Right cardiac atrium (tissue), 5 donors: Measurements from ENCODE around the gene EHBP1. TPM values are rescaled to one million over a fixed set of nuclear protein-coding genes. Genes with fewer than 3 reads are reported as not detected.

Experiments used
- ATAC-seq, 2 donors: fragments of 200-7000 bp; cut with Tn5 transposase; one replicate each; pipeline versions ENCODE4 v1.8.0 to v1.9.1; 2020; ENCODE audit warnings: moderate library complexity in 2 of 2, mild to moderate bottlenecking in 1 of 2
- DNase-seq, 3 donors: peaks; one replicate each; pipeline ENCODE4 v3.0.0-alpha.2; 2020
- H3K27ac ChIP-seq: one replicate; pipeline ENCODE4 v1.5.1; 2013; ENCODE audit warnings: mild to moderate bottlenecking, low read length, control low read depth, moderate library complexity
- H3K27me3 ChIP-seq: one replicate; pipeline ENCODE4 v1.6.1; 2013; ENCODE audit not compliant: control insufficient read depth, insufficient read depth
- H3K4me1 ChIP-seq: one replicate; pipeline ENCODE4 v1.6.1; 2013; ENCODE audit warnings: low read length; ENCODE audit not compliant: control insufficient read depth, insufficient read depth
- H3K4me3 ChIP-seq: one replicate; pipeline ENCODE4 v1.5.1; 2013; ENCODE audit warnings: low read length, control low read depth
- H3K9me3 ChIP-seq: one replicate; pipeline ENCODE4 v1.6.1; 2013; ENCODE audit warnings: low read length; ENCODE audit not compliant: control insufficient read depth
- WGBS: extraction: QIAGEN DNeasy Blood & Tissue Kit; methylation state at CpG from one replicate; pipeline ENCODE4 v1.1.7; 2013; 5-methylcytosine and 5-hydroxymethylcytosine counted together
- intact Hi-C, 4 donors: fragments of 100-400 bp; cut with DNase I; formaldehyde crosslinking; loops; one replicate each; pipeline versions ENCODE4 v1.11.0 to v1.14.0; 2022 to 2023
- polyA plus RNA-seq: library from polyadenylated mRNA; stranded (reverse); fragments of 200-250 nt; gene quantifications from one replicate; pipeline ENCODE4 v1.2.3, GENCODE V29; 2013
- total RNA-seq, 4 donors: library from RNA; stranded (reverse); fragmentation: NEBNext Ultra II Directional; extraction: Animal tissue kit (Norgen Biotek cat#: 25700); gene quantifications; one replicate each; pipeline ENCODE4 v1.2.1, GENCODE V29; 2021
- donor health status: healthy with polysubstance abuse.
- donor health status: DM: no; HTN: yes; CAD: no.
- donor health status: DM: no; HTN: no; CAD: no.
- donor health status: DM: no; HTN: yes; CAD: no; lungs with severe emphysema.
- donor health status: DM: yes; HTN: yes; CAD: no.

Gene EHBP1
- total and polyA plus RNA-seq, 5 donors: 13.5 to 37.5 (median 33.2) TPM

GRCh38 chr2:62934517-62934916 is 229.0 kb downstream of the EHBP1 start:
- DNase-seq: no peak
- intact Hi-C loops: no loop called here
- H3K4me1 ChIP-seq: no peaks in the 10 kb centered on the region
- H3K4me3 ChIP-seq: no peak overlapping the region
- 75% methylated on average over 2 of the region's 2 CpGs for WGBS
- no peaks in the 10 kb centered on the region for H3K27me3 ChIP-seq
- no peak overlapping the region for H3K27ac ChIP-seq
- no peak for ATAC-seq
- H3K9me3 ChIP-seq: no peaks in the 10 kb centered on the region

- no peaks in the 10 kb centered on the region for H3K4me1 ChIP-seq
- no peaks in the 10 kb centered on the region for H3K9me3 ChIP-seq
- no peaks in the 10 kb centered on the region for H3K27me3 ChIP-seq
- WGBS: 62% methylated on average over 1 of the region's 1 CpG
- H3K27ac ChIP-seq: no peak overlapping the region
- ATAC-seq (no peak), DNase-seq (no peak)
- H3K4me3 ChIP-seq: no peak overlapping the region
- intact Hi-C loops: no loop called here
Observed at GRCh38 chr2:62938126-62938525, 232.6 kb downstream of the EHBP1 start.

GRCh38 chr2:62939735-62940491 is 234.4 kb downstream of the EHBP1 start:
- intact Hi-C loops: no loop called here
- no peaks in the 10 kb centered on the region for H3K27me3 ChIP-seq
- ATAC-seq (no peak), DNase-seq (no peak)
- no peak overlapping the region for H3K4me3 ChIP-seq
- WGBS: 96% methylated on average over 5 of the region's 5 CpGs
- H3K4me1 ChIP-seq: no peaks in the 10 kb centered on the region
- no peak overlapping the region for H3K27ac ChIP-seq
- H3K9me3 ChIP-seq: no peaks in the 10 kb centered on the region

- ATAC-seq (no peak), DNase-seq (no peak)
- Histone ChIP-seq H3K27ac (no peak overlapping the region), H3K27me3 (no peaks in the 10 kb centered on the region), H3K4me1 (no peaks in the 10 kb centered on the region), H3K9me3 (no peaks in the 10 kb centered on the region), H3K4me3 (no peak overlapping the region)
- WGBS: 93% methylated on average over 2 of the region's 2 CpGs
- intact Hi-C loops: no loop called here
Observed at GRCh38 chr2:62940697-62941096, 235.2 kb downstream of the EHBP1 start.

GRCh38 chr2:62941413-62941812 is 235.9 kb downstream of the EHBP1 start:
- no peak for DNase-seq
- no peak for ATAC-seq
- Histone ChIP-seq H3K9me3 (no peaks in the 10 kb centered on the region), H3K27me3 (no peaks in the 10 kb centered on the region), H3K27ac (no peak overlapping the region), H3K4me1 (no peaks in the 10 kb centered on the region), H3K4me3 (no peak overlapping the region)
- 95% methylated on average over 2 of the region's 2 CpGs for WGBS
- intact Hi-C loops: no loop called here

GRCh38 chr2:62944362-62944761 is 238.8 kb downstream of the EHBP1 start:
- 98% methylated on average over 2 of the region's 2 CpGs for WGBS
- Histone ChIP-seq H3K9me3 (no peaks in the 10 kb centered on the region), H3K4me1 (no peaks in the 10 kb centered on the region), H3K27ac (no peak overlapping the region), H3K27me3 (no peaks in the 10 kb centered on the region), H3K4me3 (no peak overlapping the region)
- ATAC-seq (no peak), DNase-seq (no peak)
- intact Hi-C loops: no loop called here

- DNase-seq: no peak
- Histone ChIP-seq H3K4me3 (no peak overlapping the region), H3K27me3 (no peaks in the 10 kb centered on the region), H3K27ac (no peak overlapping the region), H3K9me3 (no peaks in the 10 kb centered on the region), H3K4me1 (no peaks in the 10 kb centered on the region)
- no peak for ATAC-seq
- WGBS: 87% methylated on average over 1 of the region's 1 CpG
- intact Hi-C loops: no loop called here
Observed at GRCh38 chr2:62947403-62947802, 241.9 kb downstream of the EHBP1 start.

GRCh38 chr2:62956651-62957050 is 251.1 kb downstream of the EHBP1 start:
- H3K4me1 ChIP-seq: no peaks in the 10 kb centered on the region
- no peak overlapping the region for H3K27ac ChIP-seq
- intact Hi-C loops: no loop called here
- WGBS: 73% methylated on average over 2 of the region's 2 CpGs
- H3K9me3 ChIP-seq: no peaks in the 10 kb centered on the region
- no peak overlapping the region for H3K4me3 ChIP-seq
- ATAC-seq (no peak), DNase-seq (no peak)
- no peaks in the 10 kb centered on the region for H3K27me3 ChIP-seq

- no peak for DNase-seq
- WGBS: 98% methylated on average over 3 of the region's 3 CpGs
- H3K27me3 ChIP-seq: no peaks in the 10 kb centered on the region
Observed at GRCh38 chr2:62958206-62958605, 252.7 kb downstream of the EHBP1 start.

GRCh38 chr2:62964050-62964449 is 258.5 kb downstream of the EHBP1 start:
- no peak for DNase-seq
- Histone ChIP-seq H3K4me3 (no peak overlapping the region), H3K9me3 (no peaks in the 10 kb centered on the region), H3K27ac (no peak overlapping the region), H3K4me1 (no peaks in the 10 kb centered on the region), H3K27me3 (no peaks in the 10 kb centered on the region)
- ATAC-seq: no peak
- WGBS: 93% methylated on average over 2 of the region's 2 CpGs
- intact Hi-C loops: no loop called here

More at GRCh38 chr2:62958206-62958605, 252.7 kb downstream of the EHBP1 start:
- no peaks in the 10 kb centered on the region for H3K4me1 ChIP-seq
- no peak overlapping the region for H3K4me3 ChIP-seq
- no peak for ATAC-seq
- intact Hi-C loops: no loop called here
- H3K27ac ChIP-seq: no peak overlapping the region
- no peaks in the 10 kb centered on the region for H3K9me3 ChIP-seq

GRCh38 chr2:62964671-62965070 is 259.2 kb downstream of the EHBP1 start:
- Histone ChIP-seq H3K27ac (no peak overlapping the region), H3K4me3 (no peak overlapping the region), H3K27me3 (no peaks in the 10 kb centered on the region), H3K4me1 (no peaks in the 10 kb centered on the region), H3K9me3 (no peaks in the 10 kb centered on the region)
- 92% methylated on average over 7 of the region's 7 CpGs for whole genome bisulfite sequencing
- ATAC-seq (no peak), DNase-seq (no peak)
- intact Hi-C loops: no loop called here

- no peak overlapping the region for H3K27ac ChIP-seq
- no peak overlapping the region for H3K4me3 ChIP-seq
- H3K9me3 ChIP-seq: no peaks in the 10 kb centered on the region
- no peaks in the 10 kb centered on the region for H3K27me3 ChIP-seq
- intact Hi-C loops: no loop called here
- 95% methylated on average over 6 of the region's 6 CpGs for WGBS
- ATAC-seq (no peak), DNase-seq (no peak)
- H3K4me1 ChIP-seq: no peaks in the 10 kb centered on the region
Observed at GRCh38 chr2:62966991-62967390, 261.5 kb downstream of the EHBP1 start.
